Right renal pelvis (tissue), 4 donors: ENCODE measurements around the gene CLIC5. TPM values are rescaled to one million over a fixed set of nuclear protein-coding genes. Genes with fewer than 3 reads are reported as not detected.
A peak's percentile ranks its signal among the peaks of the same experiment; 100 is the strongest.

ENCODE experiments used
- DNase-seq, 4 donors: peaks; one replicate each; pipeline ENCODE4 v3.0.0-alpha.2; 2013; ENCODE audit warnings: low read depth in 4 of 4, low spot score in 3 of 4, missing footprints in 1 of 4
- polyA plus RNA-seq, 4 donors: library from polyadenylated mRNA; unstranded; fragments of 120-200 nt; gene quantifications; one replicate each; pipeline ENCODE4 v1.2.1, GENCODE V29; 2013; ENCODE audit not compliant: insufficient read length in 4 of 4

The CLIC5 gene
- polyA plus RNA-seq, 4 donors: 189 to 259 (median 219) TPM

DNA sequence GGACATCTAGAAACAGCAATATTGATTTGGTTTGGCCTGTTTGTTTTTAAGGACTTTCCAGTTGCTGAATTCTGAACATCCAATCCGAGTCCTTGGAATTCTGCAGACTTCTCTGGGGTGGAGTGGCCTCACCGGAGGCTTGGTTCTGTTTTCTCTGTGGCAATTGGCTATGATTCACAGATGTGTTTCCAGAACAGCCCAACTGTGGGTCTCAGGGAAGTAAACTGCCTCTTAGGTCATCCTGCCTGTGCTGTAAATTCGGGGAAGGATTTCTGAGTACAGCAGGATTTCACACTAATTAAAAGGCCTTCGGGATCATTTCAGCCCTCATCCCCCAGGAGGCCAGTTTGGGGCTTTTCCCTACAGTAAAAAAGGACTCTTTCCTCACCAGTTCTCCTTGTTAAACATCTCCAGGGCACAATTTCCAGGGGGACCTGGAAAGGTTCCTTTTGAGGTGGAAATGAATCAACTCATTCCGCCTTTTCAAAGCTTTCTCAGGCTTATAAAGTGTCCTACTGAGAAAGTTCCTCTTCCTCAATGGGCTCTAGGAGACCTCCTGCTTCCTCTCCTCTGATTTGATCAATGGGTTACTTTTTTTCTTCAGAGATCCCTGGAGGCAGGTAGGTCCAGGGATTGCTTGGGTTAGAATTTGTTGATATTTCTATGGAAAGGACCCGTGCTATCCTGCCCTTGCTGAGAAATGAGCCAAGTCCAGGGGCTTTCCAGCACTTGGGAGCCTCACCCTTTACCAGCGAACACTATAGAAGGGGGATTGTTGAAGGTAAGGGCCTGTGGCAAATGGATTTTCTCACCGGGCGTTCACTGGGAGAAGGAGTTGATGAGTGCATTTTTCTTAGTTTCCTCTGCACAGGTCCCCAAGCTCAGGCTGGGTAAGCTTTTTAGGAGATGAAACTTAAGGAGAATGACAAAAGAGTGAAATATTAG lies 114.6 kb downstream of the CLIC5 start:
- no peak for DNase-seq

DNA sequence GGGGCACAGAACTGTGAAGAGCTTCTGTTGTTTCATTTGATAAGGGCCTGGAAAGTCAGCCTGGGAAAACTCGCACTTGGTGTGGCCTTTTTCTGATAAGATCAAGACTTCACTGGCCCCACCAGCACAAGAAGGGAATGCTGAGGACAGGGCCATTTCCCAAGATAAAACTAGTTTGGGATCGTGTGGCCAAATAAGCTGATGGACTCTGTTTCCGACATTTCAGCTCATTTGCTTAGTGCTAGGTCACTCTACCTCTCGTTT lies 116.0 kb downstream of the CLIC5 start:
- DNase-seq: no peak

DNA sequence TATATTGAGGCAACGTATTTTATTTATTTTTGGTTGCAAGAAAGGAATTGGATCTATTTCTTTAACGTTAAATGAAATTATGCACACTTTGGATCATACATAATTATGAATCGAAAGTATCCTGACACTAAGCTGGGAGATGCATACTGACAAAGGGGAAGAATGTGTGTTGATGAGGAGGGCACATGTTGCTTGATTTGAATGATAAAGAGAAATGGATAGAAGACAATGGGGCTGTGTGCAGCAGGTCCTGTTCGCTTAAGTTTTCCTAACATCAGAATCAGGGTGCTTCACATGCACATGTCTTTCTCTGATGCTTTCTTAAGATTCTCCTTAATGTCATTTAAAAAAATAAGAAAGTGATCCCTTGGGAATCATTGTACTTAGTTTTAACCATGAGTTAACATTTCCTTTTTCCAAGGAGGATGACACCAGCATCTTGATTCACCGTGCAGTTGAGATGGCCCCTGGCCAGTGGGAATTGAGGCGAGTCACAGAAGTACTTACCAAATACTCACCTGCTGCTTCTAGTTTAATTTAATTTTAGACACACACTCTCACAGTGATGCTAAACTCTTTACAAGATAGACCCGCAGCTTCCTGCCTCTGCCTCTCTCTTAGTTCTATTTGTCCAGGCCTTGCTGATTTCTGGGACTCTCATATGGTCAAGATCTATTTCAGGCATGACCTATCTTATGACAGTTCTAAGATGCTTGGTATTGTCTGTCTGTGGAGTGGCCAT lies 116.5 kb downstream of the CLIC5 start:
- DNase-seq: no peak

DNA sequence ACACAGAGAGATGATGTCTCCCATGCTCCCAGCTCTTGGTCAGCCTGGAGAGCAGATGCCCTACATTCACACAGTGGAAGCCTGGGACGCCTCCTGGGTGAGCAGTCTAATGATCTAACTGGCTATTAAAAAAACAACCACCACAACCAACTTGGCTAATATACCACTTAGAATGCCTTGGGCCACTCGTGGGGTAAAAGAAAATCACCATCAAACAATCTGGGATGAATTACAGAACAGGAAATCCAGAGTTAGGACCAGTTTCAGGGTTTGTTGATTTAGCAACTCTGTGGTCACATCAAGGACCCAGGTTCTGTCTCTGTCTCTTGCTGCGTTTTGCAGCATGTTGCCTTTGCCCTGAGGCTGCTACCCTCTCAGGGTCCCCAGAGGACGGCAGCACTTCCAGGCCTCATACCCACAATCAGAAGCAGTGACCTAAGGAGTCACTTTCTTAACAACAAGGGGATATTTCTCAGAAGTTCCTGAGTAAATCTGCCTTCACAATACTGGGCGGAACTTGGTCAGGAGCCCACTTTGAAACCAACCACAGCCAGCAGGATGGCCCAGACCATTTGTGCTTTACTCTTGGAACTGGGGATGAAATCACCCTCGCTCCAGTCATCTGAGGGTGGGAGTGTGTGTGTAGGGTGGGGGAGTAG lies 118.7 kb downstream of the CLIC5 start:
- DNase-seq: no peak

DNA sequence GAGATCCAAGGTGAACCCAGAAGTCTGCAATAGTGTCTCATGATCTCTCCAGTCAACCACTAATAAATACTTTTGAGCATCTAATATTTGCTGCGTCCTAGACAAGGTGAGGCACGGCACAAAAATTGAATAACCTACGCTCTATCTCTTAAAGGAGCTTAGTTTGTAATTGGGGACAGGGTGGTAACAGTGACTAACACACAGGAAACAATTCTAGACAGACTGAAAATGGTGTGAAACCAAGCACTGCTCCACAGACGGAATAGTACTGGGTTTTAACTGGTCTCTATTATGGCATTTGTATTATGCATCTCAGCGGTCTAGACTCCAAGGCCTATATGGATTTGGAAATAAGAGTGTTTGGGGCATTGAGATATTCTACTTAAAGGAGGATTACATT lies 120.1 kb downstream of the CLIC5 start:
- no peak for DNase-seq

DNA sequence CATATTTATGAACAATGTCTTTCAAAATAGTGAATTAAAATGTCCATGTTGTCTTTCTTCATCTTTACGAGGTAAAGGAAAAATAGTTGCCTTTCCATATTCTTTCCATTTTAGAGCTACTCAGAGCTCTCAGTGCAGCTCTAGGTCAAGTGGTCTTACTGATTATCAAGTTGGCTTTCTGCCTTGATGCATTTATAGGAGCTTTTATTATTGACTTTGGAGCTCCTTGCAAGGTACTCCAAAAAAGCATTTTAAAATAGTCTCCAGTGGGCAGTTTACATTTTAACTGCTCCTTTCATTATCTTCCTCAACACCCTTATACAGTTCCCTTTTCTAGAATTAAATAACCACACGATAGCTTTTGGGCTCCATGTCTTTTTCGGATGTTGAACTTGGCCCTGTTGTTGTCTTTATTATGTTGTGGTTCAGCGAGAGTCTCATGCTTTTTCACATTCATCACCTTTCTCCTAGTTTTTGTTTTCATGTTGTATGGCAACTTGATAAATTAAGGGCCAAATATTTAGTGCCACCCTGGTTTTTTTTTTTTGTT lies 122.9 kb downstream of the CLIC5 start:
- DNase-seq: no peak

DNA sequence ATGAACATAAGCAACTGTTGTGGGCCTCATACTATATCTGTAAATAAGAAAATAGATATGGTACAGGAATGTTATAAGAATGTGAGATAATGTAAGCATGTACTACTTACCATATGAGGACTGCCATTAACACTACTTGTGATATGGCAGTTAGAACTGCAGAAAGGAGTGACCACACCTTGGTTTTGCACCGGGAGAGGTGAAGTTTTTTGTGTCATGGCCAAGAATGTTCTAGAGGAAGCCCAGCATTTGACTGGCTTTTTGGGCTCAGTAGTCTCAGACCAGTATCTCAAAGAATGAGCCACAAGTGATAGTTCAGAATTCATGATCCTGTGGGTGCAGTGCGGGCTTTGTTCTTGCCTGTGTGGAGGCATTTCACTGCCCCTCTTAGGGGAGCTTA lies 123.5 kb downstream of the CLIC5 start:
- DNase-seq: no peak

DNA sequence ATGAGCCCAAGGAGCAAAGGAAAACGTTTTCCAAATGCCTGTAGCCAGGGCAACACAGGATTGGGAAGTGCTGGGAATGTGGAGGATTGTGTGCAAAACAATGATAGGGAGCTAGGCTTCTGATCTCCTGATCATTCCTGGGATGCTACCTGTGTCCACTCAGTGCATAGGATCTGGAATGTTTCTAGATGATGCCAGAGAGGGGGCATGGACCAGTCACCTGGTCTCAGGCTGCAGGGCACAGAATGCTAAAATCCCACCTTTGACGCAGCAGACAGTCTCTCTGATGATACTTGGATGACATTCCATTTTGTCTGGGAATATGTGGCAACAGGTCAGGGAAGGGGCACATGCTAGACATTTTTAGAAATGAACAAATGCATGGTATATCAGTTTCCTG lies 128.9 kb downstream of the CLIC5 start:
- no peak for DNase-seq

DNA sequence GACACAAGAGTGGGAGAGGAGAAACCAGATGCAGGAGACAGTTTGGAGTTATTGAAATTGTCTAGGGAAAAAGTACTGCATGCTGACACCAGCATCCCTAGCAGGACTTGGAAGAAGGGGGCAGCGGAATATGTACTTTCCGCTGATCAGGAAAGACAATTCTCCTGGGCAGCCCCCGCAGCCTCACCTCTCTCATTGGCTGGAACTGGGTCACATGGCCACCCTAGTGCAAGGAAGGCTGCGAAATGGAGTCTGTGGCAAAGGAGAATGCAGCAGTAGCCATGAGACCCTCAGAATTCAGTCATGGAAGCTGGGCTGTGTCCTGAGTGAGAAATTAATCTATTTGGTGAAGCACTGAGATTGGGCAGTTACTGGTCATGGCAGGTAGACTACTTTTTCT lies 131.3 kb downstream of the CLIC5 start:
- DNase-seq: no peak

DNA sequence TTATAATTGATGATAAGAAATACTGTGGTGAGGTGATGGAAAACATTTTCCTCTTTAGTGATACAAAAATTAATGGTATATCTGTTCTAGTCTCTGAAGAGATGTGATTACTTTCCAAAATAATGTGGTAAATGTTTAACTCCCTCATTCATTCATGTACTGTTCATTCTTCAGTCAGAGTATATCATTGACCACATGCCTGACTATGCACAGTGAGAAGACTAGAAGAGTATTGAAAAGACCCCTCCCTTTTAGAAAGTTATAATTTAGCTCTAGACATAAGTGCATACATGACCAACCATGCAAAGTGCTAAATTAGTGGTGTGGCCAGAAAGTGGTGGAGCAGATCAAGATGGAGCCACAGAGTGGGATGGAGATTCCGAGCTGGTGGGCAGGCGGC lies 133.0 kb downstream of the CLIC5 start:
- DNase-seq: no peak

DNA sequence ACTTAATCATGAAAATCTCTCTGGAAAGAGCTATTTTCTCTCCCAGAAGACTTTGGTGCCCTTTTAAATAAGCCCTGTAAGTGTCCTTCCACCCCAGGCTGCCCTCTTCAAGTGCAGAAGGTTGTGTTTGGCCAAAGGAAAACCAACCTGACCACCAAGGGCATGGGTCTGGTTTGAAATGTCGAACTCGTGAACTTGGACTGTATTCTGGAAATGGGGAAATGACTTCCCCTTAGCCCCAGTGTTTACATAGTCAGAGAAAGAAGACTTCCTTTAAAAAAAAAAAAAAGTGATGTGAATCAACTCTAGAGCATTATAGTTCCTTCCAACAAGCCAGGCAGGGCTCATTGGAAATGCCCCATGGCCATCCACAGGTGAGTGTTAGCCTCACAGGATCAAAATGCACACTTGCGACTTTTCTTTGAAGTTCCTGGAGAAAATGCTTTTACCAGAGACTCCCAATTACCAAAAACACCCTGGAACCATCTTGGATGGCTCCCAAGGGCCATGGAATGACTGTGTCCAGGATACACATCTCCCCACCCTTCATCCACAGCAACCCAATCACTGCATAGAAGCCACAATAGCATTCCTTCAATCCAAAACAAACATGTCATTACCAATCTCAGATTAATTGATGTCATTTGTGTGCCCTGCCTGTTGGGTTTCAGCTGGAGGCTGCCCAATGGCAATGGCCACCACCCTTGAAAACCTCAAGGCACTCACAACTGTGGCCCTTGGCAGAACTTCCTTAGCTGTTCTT lies 133.8 kb downstream of the CLIC5 start:
- DNase-seq: no peak

DNA sequence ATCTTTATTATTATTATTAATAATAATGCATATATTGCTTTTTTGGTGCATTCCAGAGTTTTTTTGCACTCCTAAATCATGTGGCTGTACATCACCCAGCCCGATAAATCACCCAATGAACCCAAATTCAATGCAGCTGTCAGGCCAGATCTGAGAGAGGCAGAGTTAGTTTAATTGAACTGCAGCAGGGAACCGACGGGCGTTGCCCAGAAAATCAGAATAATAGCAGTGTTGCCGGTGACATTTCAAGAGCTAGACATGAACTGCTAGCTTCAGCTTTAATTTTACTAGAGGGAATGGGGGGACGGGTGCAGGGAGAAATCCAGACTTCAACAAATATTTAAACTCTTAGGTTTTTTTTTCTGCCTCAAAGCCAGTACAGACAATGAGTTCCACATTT lies 135.0 kb downstream of the CLIC5 start:
- peak; percentile 18 to 30 (median 23) for DNase-seq

DNA sequence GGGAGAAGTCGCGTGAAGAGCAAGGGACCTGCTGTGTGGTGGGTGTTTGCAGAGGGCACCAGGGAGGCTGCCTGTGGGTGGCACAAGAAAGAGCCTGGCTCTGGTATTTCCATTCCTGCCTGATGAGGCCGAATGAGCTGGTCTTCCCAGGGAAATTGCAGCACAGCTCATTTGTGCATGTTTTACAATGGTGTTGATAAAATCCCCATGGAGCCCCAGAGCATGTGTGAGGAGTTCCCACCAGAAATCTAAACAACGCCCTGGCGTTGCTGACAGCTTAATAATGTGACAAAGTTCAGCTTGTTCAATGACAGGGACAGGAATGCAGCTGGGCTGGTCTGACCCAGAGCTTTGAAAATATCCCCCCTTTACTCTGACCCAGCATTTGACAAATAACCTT lies 135.5 kb downstream of the CLIC5 start:
- DNase-seq: peak; percentile 54 to 65 (median 60)

DNA sequence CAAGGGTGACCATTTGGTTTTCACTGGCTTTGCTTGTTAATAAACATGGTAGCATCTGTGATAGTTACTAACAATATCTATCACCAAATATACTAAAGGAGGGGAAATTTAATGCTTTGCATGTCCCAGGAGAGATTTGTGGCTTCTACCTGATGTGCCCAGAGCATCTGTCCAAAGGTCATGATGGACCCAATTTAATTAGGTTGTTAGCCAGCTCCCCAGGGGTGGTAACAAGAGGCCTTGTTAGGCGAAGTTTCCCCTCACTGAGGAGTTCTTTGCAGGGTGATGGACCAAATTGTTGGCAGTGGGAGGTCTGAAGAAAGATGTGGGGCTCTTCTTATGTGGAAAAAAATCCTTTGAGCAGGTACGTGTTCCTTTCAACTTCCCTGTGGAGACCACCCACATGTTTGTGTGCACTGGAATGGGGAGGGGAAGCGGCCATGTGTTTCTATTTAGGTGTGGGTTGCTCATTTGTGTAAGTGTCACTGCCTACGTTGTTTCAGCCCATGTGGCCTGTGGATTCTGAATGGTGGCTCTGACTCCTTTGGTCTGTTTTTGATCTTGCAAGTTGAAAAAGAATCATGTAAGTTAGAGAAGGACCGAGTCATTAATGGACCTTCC lies 137.6 kb downstream of the CLIC5 start:
- DNase-seq: no peak

DNA sequence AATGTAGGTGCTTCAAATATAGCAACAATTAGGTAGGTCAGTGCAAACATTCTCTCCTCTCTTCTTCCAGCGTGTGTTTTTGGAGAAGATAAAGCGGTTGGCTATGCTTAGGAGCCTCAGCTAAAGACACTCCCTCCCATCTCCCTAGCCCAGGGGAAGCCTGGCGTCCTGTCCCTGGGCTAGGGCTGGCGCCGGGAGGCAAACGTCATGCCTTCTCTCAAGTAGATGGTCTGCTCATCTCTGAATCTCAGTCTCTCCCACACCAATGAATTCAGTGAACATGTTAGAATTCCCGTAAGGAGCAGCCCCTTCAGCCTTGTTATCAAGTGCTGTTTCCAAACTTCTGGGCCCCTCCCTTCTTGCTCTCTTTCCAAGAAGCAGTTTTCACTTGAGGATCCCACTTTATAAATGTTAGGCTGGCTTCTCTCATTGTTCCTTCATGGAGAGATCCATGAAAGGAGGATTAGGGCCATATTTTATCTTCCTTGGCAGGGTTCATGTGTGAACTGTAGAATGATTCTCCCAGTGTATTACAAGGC lies 142.8 kb downstream of the CLIC5 start:
- DNase-seq: no peak

DNA sequence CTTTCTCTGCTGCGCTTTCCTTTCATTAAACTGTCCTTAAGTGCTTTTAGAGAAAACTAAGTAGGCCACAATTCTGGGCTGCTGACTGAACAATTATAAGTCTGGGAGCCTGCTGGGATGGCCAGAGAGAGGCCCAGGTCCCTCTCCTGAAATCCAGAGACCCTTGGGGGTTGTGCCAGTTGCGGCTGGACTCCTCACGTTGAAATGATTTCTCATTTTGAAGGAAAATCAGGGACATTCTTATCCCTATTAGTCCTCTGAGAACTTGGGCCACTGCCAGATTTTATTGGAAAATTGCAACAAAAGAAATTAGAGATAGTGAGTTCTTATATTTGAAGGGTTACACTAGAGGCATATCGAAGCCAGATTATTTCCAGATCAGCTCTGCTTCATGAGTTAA lies 145.1 kb downstream of the CLIC5 start:
- DNase-seq: no peak

DNA sequence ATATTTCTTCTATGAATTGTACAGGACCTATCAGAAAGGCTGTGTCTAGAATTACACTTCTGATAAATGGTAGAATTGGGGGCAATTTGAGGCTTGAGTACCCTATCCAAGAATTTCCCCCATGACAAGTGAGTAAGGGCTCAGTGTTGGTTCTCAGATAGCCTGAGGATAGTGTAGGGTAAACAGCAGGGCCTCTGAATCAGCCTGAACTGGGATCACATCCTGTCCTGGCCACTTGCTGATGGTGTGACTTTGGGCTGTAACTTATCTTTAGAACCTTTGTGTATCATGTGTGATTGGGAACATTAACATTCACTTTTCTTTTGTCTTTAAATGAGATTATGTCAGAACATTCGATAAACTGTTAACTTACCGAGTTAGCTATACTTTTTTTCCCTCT lies 151.0 kb downstream of the CLIC5 start:
- DNase-seq: no peak

DNA sequence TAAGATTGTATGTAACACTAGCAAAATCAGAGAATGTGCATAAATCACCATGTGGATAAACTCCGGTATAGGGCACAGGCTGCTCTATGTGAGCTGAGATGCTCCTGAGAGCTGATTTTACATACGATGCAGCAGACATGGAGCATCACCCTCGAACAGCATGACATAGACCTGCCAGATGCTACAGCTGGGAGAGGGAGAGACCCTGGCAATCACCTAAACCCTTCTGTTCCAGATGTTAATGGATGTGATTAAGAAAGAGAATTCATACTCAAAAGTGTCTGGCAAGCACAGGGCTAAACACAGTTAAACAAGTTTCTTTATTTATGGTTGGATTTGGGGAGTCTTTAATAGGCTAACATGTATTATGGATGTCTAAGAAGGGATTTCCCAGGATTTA lies 157.0 kb downstream of the CLIC5 start:
- DNase-seq: no peak

DNA sequence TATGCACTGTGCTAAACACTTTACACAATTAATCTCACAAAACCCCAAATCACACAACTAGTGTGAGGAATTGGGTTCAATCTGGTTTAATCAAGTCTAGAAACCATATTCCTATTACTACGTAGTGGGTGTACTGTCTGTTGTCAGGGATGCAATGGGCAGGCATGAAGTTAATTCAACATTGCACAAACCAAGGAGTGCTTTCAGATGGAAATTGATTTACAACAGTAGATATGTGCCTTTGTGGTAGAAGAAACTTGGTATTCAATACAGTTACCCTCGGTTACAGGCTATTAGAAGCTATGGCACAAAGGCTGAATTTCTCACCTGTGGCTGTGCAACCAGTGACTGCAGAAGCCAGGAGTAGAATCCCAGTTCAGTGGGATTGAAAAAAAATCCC lies 157.8 kb downstream of the CLIC5 start:
- no peak for DNase-seq
